ENCODE results near the gene DPP10.

Gene DPP10

DNA sequence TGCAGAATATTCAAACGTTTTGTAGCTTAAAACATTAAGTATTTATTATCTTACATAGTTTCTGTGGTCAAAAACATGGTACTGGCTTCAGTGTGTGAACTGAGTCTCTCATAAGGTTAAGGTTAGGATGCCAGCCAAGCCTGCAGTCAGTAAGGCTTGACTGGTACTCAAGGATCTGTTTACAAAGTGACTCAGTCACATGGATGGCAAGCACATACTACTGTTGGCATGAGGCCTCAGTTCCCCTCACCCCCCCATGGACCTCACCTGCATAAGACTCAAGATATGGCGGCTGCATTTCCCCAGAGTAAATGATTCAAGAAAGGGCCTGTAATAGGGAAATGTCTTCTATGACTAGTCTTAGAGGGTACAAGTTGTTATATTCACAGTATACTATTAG lies 1167.5 kb downstream of the DPP10 start:
- no peak for DNase-seq

GRCh38 chr2:115610888-115611287 lies 1168.4 kb downstream of the DPP10 start:
- DNase-seq, result no peak

DNA sequence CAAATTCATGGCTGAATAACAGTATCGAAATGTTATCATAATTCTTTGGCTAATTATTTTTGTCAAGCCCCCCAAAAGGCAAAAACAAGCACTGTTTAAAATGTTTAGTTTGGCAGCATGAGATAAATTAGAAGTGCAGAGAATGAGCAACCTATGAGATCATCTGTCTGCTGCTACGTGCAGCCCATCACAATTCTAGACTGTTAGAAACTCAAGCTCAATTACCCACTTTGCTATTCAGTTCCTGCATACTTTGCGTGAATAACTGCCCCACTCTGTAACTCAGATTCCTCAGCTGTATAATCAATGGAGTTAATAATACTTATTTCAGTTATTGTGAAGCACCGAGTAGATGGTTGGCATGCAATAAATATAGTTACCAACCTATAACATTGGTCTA lies 1181.9 kb downstream of the DPP10 start:
- no peak for DNase-seq

- no peak for DNase-seq
Measured at GRCh38 chr2:115634578-115634977, 1192.1 kb downstream of the DPP10 start.

DNA sequence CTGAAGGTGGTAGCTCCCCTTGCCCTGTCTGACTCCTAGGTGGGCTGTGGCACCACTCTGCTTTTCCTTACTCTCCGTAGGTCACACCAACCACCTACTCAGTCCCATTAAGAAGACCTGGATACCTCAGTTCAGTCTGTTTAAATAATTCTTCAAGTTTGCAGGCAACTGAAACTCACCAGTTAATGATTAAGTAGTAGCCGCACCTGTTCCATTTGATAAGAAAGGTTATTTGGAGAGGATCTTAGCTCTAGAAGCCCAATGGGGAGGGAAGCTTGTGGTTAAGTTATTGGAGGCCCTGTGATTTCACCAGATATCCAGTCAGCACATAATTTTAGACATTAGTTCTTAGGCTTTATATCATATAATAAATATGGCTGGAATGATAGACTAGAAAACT lies 1193.0 kb downstream of the DPP10 start:
- DNase-seq, result no peak

DNA sequence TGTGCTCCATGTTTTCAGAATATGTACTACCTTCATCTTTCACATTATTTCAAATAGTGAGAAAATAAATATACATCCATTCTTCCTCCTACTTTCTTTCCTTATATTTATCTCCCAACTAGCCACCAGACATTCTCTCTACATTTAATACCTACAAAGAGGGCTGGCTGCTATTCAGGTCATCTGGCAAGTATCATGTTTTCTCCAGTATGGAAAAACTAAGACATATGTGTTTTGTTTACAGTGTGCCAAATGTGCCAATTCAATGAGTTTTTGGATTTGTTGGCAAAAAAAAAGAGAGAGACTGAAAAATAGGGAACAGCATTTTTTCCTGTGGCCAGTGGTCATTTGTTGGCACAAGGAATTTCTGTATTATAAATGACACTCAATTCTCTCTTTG lies 1207.3 kb downstream of the DPP10 start:
- no peak for DNase-seq

DNA sequence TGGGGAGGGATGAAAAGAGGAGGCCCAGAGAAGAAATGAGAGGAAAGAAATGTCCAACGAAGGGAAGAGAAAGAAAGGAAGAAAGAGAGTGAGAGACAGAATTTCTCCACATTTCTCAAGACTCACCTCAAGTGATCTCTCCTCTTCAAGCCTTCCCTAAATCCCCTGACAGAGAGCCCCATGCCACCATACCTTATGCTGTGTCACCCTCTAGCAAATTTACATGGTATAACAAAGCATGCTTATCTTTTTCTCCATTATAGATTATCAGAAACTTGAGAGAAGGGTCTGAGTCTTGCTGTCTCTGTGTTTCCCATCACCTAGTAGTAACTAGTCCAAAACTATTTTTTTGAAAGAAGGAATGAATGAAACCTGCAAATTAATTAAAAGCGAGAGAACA lies 1208.4 kb downstream of the DPP10 start:
- no peak for DNase-seq

DNA sequence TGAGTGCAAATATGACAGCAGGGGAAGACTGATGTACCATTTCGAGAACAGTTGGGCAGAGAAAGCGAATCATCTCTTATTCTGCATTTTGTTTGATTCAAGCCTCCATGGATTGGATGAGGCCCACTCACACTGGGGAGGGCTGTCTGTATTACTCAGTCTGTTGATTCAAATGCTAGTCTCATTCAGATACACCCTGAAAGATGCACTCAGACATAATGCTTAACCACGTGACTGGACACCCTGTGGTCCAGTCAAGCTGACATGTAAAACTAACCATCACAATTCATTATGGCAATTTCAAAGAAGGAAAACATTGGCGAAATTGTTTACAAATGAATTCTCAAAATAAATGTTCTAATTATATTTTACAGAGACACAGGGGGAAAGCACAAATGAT lies 1210.2 kb downstream of the DPP10 start:
- DNase-seq, result no peak

- DNase-seq, result no peak
Measured at GRCh38 chr2:115654362-115654761, 1211.9 kb downstream of the DPP10 start.

- no peak for DNase-seq
Measured at GRCh38 chr2:115678129-115678528, 1235.7 kb downstream of the DPP10 start.

- DNase-seq, result no peak
Measured at GRCh38 chr2:115684345-115684744, 1241.9 kb downstream of the DPP10 start.

DNA sequence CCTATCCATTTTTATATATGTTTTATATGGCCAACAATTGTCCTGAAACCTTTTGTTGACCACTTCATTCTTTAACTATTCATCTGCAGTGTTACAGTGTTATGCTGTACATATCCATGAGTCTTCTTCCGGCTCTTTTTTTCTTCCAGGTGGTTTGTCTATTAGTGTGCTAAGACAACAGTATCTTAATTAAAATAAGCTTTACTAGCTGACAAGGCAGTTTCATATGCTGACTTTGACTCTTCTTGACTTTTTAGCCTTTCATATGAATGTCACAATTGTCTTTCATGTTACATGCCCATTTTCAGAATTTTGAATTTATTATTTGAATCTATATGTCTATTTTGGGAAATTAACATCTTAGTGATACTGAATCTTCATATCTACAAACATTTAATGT lies 1249.0 kb downstream of the DPP10 start:
- DNase-seq, result no peak

GRCh38 chr2:115694651-115695050 lies 1252.2 kb downstream of the DPP10 start:
- no peak for DNase-seq

- no peak for DNase-seq
Measured at GRCh38 chr2:115733190-115733775, 1290.8 kb downstream of the DPP10 start.

GRCh38 chr2:115738111-115738510 lies 1295.7 kb downstream of the DPP10 start:
- DNase-seq, result no peak

- DNase-seq, result peak; percentile 4
Measured at GRCh38 chr2:115739574-115739973, 1297.1 kb downstream of the DPP10 start.

DNA sequence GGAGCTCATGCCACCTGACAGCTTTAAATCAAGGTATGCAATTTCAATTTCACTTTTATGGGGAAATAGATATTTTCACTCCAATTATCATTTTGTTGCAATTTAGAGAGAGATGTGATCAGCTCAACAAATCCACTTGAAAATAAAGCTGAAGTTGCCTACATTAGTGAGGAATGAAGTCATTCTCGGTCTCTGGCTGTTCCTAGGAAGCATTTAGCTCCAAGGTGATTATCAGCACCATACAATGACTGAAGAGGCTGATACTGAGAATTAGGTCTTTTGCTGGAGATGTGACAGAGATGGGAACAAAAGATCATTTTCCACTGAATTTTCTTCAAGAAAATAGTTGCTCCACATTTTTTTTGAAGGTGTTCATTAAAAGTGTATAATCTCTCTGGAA lies 1303.7 kb downstream of the DPP10 start:
- DNase-seq, result no peak

DNA sequence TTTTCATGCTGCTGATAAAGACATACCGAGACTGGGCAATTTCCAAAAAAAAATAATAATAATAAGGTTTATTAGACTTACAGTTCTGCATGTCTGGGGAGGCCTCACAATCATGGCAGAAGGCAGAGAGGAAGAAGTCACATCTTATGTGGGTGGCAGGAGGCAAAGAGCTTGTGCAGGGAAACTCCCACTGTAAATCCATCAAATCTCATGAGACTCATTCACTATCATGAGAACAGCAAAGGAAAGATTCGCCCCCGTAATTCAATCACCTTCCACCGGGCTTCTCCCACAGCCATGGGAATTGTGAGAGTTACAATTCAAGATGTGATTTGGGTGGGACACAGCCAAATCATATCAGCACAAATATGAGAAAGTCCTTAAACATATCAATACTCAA lies 1314.8 kb downstream of the DPP10 start:
- no peak for DNase-seq

DNA sequence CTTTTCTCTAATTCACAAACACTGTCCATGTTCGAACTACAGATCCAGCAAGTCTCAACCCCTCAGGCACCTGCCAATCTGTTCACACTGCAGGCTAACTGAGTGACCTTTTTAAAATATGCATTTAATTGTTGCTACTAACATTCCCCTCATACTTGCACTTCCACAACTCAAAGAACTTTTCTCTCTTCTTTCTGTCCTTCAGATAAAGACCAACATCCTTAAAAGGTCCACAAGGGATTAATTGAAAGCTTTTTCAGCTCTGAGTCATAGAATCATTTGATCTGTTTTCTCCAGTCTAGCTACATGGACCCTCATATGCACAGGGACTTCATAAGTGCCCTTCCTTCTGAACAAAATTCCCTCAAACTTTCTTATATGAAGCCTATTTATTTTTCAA lies 1321.2 kb downstream of the DPP10 start:
- DNase-seq, result no peak

- no peak for DNase-seq
Measured at GRCh38 chr2:115771516-115771915, 1329.1 kb downstream of the DPP10 start.

DNA sequence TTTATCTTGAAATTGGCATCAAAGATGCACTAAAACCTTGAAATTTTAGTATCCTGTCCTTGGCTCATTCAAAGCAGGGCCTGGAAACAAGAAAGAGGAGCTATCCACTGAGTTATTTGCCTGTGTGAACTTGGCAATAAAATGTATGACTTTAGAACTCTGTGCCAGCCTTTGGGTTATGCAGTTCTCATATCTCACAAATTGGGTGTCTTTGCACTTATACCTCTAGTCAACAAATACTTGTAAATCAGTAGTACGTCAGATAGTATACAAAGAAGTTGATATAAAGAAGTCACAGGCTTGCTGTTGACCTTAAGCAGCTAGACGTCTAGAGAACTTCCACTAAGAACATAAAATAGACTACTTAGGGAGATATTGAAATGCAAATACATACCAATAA lies 1331.9 kb downstream of the DPP10 start:
- DNase-seq, result no peak

GRCh38 chr2:115779085-115779632 lies 1336.7 kb downstream of the DPP10 start:
- no peak for DNase-seq

- DNase-seq, result no peak
Measured at GRCh38 chr2:115782286-115782685, 1339.8 kb downstream of the DPP10 start.

DNA sequence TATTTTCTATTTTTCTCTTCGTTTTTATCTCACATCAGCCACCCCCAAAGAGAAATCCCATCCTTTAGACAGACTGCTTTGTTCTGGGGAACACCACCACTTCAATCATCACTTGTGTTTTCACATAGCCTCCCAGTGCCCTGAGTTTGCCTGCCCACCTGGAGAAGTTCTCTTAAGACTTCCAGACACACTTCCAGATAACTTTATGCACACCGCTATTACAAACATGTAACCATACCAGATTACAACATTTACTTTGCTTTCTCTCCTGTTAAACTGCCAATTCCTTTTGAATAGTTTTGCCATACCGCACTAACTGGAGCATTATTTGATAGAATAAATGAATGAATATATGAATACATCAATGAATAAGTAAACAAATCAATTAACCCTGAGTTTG lies 1353.6 kb downstream of the DPP10 start:
- no peak for DNase-seq

DNA sequence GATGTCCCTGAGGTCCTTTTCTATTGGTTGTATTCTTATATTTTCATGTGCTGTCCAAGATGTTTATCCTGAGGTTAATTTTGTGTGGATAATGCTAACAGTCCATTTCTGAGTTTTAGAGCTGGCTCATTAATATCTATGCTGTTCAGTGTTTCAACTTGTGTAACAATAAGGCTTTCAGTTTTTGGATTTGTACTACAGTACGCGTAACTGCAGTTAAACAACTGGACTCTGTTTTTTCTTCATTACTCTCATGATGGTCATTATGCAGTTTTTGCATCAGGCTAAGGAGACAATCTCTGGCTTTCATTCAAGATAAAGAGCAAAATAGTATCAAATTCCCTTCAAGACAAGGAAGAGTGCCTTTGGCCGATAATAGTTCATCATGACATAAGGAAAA lies 1364.8 kb downstream of the DPP10 start:
- DNase-seq, result no peak

DNA sequence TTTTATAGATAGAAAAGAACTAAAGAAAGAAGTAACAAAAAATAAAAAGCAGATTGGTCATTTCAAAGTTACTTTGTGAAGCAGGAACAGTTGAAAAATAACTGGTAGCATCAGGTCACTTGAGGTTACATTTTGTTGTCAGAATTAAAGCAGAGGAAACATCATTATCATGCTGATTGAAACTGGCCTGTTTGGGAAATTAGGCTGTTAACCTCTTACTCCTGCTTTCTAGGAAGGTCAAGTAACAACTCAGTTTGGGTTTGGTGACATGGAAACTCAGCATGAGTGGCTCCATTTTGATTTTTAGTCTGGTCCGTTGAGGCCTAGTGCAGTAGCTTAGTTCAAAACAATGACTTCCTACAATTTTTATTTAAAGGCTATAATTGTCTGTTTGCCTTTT lies 1383.5 kb downstream of the DPP10 start:
- DNase-seq, result no peak

Data from hematopoietic multipotent progenitor cell treated with erythropoietin and hydrocortisone succinate and interleukin-3 and kit ligand, for 4 days (in vitro differentiated cells).